HEK293 (cell line): ENCODE measurements around the gene CA12.

Experiments
- CTCF ChIA-PET: fragments of 350-600 bp; formaldehyde crosslinking; extraction: SDS; loops from one replicate; lab custom pipeline; 2021; ENCODE audit warnings: antibody characterized with exemption; lab: Yijun Ruan, JAX
- POLR2A ChIA-PET: fragments of 300-600 bp; formaldehyde crosslinking; extraction: SDS; loops from one replicate; lab custom pipeline; 2020; ENCODE audit warnings: antibody characterized with exemption, inconsistent platforms; lab: Yijun Ruan, JAX
- H3K27ac ChIP-seq: fragments of 200-500 bp; sonication (Bioruptor generic); 2 replicates; pipeline ENCODE4 v1.5.1; 2014; ENCODE audit warnings: low read depth, low read length, control low read depth, inconsistent platforms; ENCODE audit errors: extremely low read depth
- H3K36me3 ChIP-seq, 2 experiments: fragments of 200-500 bp in 1 of 2; sonication (Bioruptor generic) in 1 of 2; 1 replicate in 1 of 2; 2 replicates in 1 of 2; pipeline ENCODE4 v1.5.1; 2014 to 2017; ENCODE audit warnings: inconsistent platforms in 2 of 2, low read length in 2 of 2; ENCODE audit not compliant: control insufficient read depth in 2 of 2, insufficient read depth in 1 of 2
- H3K4me1 ChIP-seq: fragments of 200-500 bp; sonication (Bioruptor generic); 2 replicates; pipeline ENCODE4 v1.5.1; 2014; ENCODE audit warnings: mild to moderate bottlenecking, low read length, inconsistent platforms; ENCODE audit not compliant: control insufficient read depth, insufficient read depth
- H3K4me3 ChIP-seq: 2 replicates; pipeline ENCODE4 v1.5.1; 2011; ENCODE audit warnings: low read depth, mild to moderate bottlenecking, control low read depth, low read length, moderate library complexity
- H3K9me3 ChIP-seq: fragments of 200-500 bp; sonication (Bioruptor generic); 2 replicates; pipeline ENCODE4 v1.5.1; 2014; ENCODE audit warnings: low read depth, low read length, inconsistent platforms; ENCODE audit not compliant: control insufficient read depth, insufficient read depth
- ATF2 ChIP-seq: fragments of 450-650 bp; formaldehyde crosslinking; IDR thresholded peaks from 2 replicates; pipeline ENCODE4 v1.5.1; 2016; ENCODE audit warnings: missing biosample characterization, missing genetic modification characterization, low read depth
- GLIS1 ChIP-seq: fragments of 450-650 bp; formaldehyde crosslinking; IDR thresholded peaks from 2 replicates; pipeline ENCODE4 v1.5.1; 2016; ENCODE audit warnings: missing biosample characterization, missing genetic modification characterization
- IKZF3 ChIP-seq: fragments of 450-650 bp; IDR thresholded peaks from 2 replicates; pipeline ENCODE4 v1.5.0; 2018; ENCODE audit warnings: missing biosample characterization, mild to moderate bottlenecking, missing genetic modification characterization, moderate library complexity
- INSM2 ChIP-seq: fragments of 450-650 bp; formaldehyde crosslinking; IDR thresholded peaks from 2 replicates; pipeline ENCODE4 v1.5.1; 2016; ENCODE audit warnings: missing biosample characterization, missing genetic modification characterization
- KLF10 ChIP-seq: fragments of 450-650 bp; IDR thresholded peaks from 2 replicates; pipeline ENCODE4 v1.5.1; 2018; ENCODE audit warnings: missing biosample characterization, mild to moderate bottlenecking, missing genetic modification characterization
- KLF16 ChIP-seq: fragments of 450-650 bp; formaldehyde crosslinking; IDR thresholded peaks from 2 replicates; pipeline ENCODE4 v1.5.1; 2017; ENCODE audit warnings: missing biosample characterization, missing genetic modification characterization
- PATZ1 ChIP-seq: fragments of 450-650 bp; formaldehyde crosslinking; IDR thresholded peaks from 2 replicates; pipeline ENCODE4 v1.5.1; 2016; ENCODE audit warnings: missing biosample characterization, missing genetic modification characterization
- PBX3 ChIP-seq: sonication (generic); formaldehyde crosslinking; IDR thresholded peaks from 2 replicates; pipeline ENCODE4 v1.8.1; 2022; ENCODE audit warnings: mild to moderate bottlenecking, moderate library complexity, missing genetic modification reagents
- ZBTB20 ChIP-seq: fragments of 450-650 bp; formaldehyde crosslinking; IDR thresholded peaks from 2 replicates; pipeline ENCODE4 v1.5.1; 2016; ENCODE audit warnings: missing biosample characterization, missing genetic modification characterization
- ZFP37 ChIP-seq: fragments of 450-650 bp; formaldehyde crosslinking; IDR thresholded peaks from 2 replicates; pipeline ENCODE4 v1.5.1; 2016; ENCODE audit warnings: missing biosample characterization, missing genetic modification characterization
- ZNF10 ChIP-seq: fragments of 450-650 bp; formaldehyde crosslinking; IDR thresholded peaks from 2 replicates; pipeline ENCODE4 v1.5.1; 2017; ENCODE audit warnings: missing biosample characterization, missing genetic modification characterization
- ZNF121 ChIP-seq: fragments of 450-650 bp; formaldehyde crosslinking; IDR thresholded peaks from 2 replicates; pipeline ENCODE4 v1.5.1; 2016; ENCODE audit warnings: missing biosample characterization, missing genetic modification characterization
- ZNF2 ChIP-seq: fragments of 450-650 bp; formaldehyde crosslinking; IDR thresholded peaks from 2 replicates; pipeline ENCODE4 v1.5.1; 2016; ENCODE audit warnings: missing biosample characterization, missing genetic modification characterization
- ZNF24 ChIP-seq: fragments of 450-650 bp; formaldehyde crosslinking; IDR thresholded peaks from 2 replicates; pipeline ENCODE4 v1.5.1; 2016; ENCODE audit warnings: missing biosample characterization, missing genetic modification characterization
- ZNF280D ChIP-seq: fragments of 450-650 bp; formaldehyde crosslinking; IDR thresholded peaks from 2 replicates; pipeline ENCODE4 v1.5.1; 2016; ENCODE audit warnings: missing biosample characterization, missing genetic modification characterization
- ZNF335 ChIP-seq: fragments of 450-650 bp; formaldehyde crosslinking; conservative IDR thresholded peaks from 2 replicates; pipeline ENCODE4 v1.5.1; 2016; ENCODE audit warnings: missing biosample characterization, missing genetic modification characterization
- ZNF341 ChIP-seq: fragments of 450-650 bp; formaldehyde crosslinking; IDR thresholded peaks from 2 replicates; pipeline ENCODE4; 2016; ENCODE audit warnings: low read depth, missing biosample characterization, missing genetic modification characterization
- ZNF398 ChIP-seq: fragments of 450-650 bp; formaldehyde crosslinking; IDR thresholded peaks from 2 replicates; pipeline ENCODE4 v1.5.1; 2017; ENCODE audit warnings: missing biosample characterization, missing genetic modification characterization
- ZNF560 ChIP-seq: fragments of 450-650 bp; formaldehyde crosslinking; IDR thresholded peaks from 2 replicates; pipeline ENCODE4 v1.5.1; 2017; ENCODE audit warnings: missing biosample characterization, missing genetic modification characterization, borderline replicate concordance
- ZNF610 ChIP-seq: fragments of 450-650 bp; formaldehyde crosslinking; IDR thresholded peaks from 2 replicates; pipeline ENCODE4 v1.5.1; 2016; ENCODE audit warnings: missing biosample characterization, missing genetic modification characterization, borderline replicate concordance
- ZNF777 ChIP-seq: fragments of 450-650 bp; formaldehyde crosslinking; IDR thresholded peaks from 2 replicates; pipeline ENCODE4 v1.5.1; 2017; ENCODE audit warnings: missing biosample characterization, missing genetic modification characterization, borderline replicate concordance
- ZNF785 ChIP-seq: fragments of 450-650 bp; formaldehyde crosslinking; IDR thresholded peaks from 2 replicates; pipeline ENCODE4 v1.5.1; 2016; ENCODE audit warnings: missing biosample characterization, missing genetic modification characterization
- ZNF843 ChIP-seq: fragments of 450-650 bp; formaldehyde crosslinking; IDR thresholded peaks from 2 replicates; pipeline ENCODE4 v1.5.1; 2016; ENCODE audit warnings: missing biosample characterization, missing genetic modification characterization

The CA12 gene

GRCh38 chr15:63381301-63382204 is at the start of gene CA12 (continued):
- no peak for TF ChIP-seq INSM2 (tag by site-specific recombination)
- TF ChIP-seq ZNF777 (tag by site-specific recombination), result no peak
- TF ChIP-seq ZNF335 (tag by site-specific recombination), result peak; percentile 53
- no peak for TF ChIP-seq ZNF610
- peak; percentile 51; the same call in 1 of the 2 replicates for TF ChIP-seq ZBTB20 (tag by site-specific recombination)
- peak; percentile 73 for TF ChIP-seq ZNF341 (tag by site-specific recombination)
- TF ChIP-seq ZNF560 (tag by site-specific recombination), result no peak
- TF ChIP-seq ATF2 (tag by site-specific recombination), result 0 out of 2 replicates have a peak, but pooled peaks have one; percentile 26
- 0 out of 2 replicates have a peak, but pooled peaks have one; percentile 60 for TF ChIP-seq KLF16 (tag by site-specific recombination)
- TF ChIP-seq ZNF843 (tag by site-specific recombination), result no peak
- 0 out of 2 replicates have a peak, but pooled peaks have one; percentile 24 for TF ChIP-seq PBX3 (CRISPR knock-in tag)

- ChIA-PET CTCF (no interaction called here), POLR2A (interaction anchor here (0.6 kb wide), 1 partner anchor 31 kb away, joined by 7 read pairs; no protein-coding TSS in a partner anchor)
- Histone ChIP-seq H3K4me3 (no peak overlapping the region), H3K36me3 (no peaks in the 10 kb centered on the region), H3K9me3 (no peaks in the 10 kb centered on the region), H3K4me1 (peaks cover 3% of the 10 kb centered on the region; the same call in 1 of the 2 replicates), H3K27ac (no peak overlapping the region)
- TF ChIP-seq IKZF3 (tag by site-specific recombination) (no peak), GLIS1 (tag by site-specific recombination) (no peak), ZNF10 (no peak), KLF10 (tag by site-specific recombination) (no peak), ZNF785 (tag by site-specific recombination) (no peak), ZFP37 (tag by site-specific recombination) (no peak), ZNF121 (tag by site-specific recombination) (no peak), ZNF280D (tag by site-specific recombination) (no peak), ZNF24 (tag by site-specific recombination) (no peak), ZNF398 (tag by site-specific recombination) (no peak), ZNF2 (tag by site-specific recombination) (no peak), PATZ1 (tag by site-specific recombination) (no peak)
Observed at GRCh38 chr15:63430766-63431451, 49.3 kb upstream of the CA12 start.
